ENCODE measurements around the gene DYNC1I1.

GRCh38 chr7:95897557-95898251 is 125.3 kb downstream of the DYNC1I1 start:
- TF ChIP-seq, protein P1, sequence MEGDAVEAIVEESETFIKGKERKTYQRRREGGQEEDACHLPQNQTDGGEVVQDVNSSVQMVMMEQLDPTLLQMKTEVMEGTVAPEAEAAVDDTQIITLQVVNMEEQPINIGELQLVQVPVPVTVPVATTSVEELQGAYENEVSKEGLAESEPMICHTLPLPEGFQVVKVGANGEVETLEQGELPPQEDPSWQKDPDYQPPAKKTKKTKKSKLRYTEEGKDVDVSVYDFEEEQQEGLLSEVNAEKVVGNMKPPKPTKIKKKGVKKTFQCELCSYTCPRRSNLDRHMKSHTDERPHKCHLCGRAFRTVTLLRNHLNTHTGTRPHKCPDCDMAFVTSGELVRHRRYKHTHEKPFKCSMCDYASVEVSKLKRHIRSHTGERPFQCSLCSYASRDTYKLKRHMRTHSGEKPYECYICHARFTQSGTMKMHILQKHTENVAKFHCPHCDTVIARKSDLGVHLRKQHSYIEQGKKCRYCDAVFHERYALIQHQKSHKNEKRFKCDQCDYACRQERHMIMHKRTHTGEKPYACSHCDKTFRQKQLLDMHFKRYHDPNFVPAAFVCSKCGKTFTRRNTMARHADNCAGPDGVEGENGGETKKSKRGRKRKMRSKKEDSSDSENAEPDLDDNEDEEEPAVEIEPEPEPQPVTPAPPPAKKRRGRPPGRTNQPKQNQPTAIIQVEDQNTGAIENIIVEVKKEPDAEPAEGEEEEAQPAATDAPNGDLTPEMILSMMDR (conservative IDR thresholded peaks at IDR 0.05 in 1 of 2, IDR thresholded peaks at IDR 0.05 in 1 of 2; ENCODE audit: extremely low read depth in 1 of 2, insufficient read depth in 1 of 2, low read depth in 1 of 2, low read length in 2 of 2): no peak
- no peak for TF ChIP-seq EZH2 (IDR thresholded peaks at IDR 0.05; ENCODE audit: borderline replicate concordance, low read length)

Data from mammary epithelial cell (primary cell).